ENCODE results near the gene SSPN.

DNA sequence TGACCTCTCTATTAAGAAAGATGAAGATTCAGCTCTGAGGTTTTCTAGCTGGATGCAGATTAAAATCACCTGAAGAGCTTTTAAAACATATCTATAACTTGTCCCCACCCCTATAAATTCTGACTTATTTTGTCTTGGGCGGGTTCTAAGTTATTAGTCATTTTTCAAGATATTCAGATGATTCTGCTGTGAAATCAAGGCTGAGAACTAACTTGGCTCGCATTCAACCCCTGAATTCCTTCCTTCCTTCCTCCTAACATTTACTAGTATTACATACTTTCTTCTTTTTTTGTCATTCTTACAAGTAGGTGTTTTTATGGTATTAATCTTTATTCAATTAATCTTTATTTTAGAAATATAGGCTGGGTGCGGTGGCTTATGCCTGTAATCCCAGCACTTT, 55.4 kb downstream of the SSPN start:
- no peak for TF ChIP-seq POLR2AphosphoS5 (IDR thresholded peaks at IDR 0.05)
- TF ChIP-seq POLR2A (IDR thresholded peaks at IDR 0.05) = no peak
